Measurements from ENCODE around the gene PCNX4.
"Not testable (repeated sequence)": the region's sequence is repeated elsewhere in the genome, so short reads cannot be mapped to it uniquely, and the experiment has no call there.

PCNX4 gene

DNA sequence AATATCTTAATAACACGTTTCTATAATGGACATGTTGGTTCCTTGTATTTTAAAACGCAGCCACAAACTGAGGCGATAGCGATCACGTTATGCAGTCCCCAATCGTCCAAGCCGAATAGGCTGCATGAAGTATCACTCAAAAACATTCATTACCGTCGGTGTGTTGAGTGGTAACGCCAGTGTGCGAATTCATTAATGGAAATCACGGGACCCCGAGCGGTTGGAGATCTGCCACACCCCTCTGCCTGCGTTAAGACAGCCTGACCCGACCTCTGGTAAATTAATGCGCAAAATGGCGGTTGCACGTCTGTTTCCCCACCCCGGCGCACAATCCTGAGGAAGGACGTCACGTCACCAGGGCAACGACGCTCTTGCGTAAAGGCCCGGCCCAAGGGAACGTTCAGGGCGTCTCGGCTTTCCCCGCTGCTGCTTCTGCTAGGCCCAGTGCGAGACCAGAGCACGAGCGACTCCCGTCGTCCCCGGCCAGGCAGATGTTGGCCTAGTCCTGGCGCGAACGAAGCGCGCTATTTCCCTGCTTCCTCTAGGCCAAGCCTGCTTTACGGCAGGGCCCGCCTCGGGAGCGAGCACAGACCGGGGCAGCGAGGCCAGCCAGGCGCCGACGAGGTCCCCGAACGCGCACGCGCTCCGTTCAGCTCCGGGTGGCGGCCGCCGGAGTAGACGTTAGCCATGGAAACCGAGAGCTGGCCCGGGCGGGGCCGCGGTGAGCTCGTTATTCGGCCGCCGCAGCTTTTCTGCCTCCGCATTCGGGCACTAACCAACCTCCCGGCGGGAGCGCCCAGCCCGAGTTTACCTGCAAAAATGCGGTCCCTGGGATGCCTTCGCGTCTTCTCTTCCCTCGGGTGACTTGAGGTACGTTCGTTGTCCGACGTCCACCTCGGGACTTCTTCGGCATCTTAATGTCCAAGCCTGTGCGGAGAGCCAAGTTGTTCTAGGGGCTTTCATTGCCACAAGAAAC lies at the start of gene PCNX4:
Gene PCNX4, plus strand, starts transcription at position 374 of the 976 bp plus-strand sequence. CDS start 15,716 bp downstream, outside the sequence.
- DNase-seq, result peak; percentile 96

DNA sequence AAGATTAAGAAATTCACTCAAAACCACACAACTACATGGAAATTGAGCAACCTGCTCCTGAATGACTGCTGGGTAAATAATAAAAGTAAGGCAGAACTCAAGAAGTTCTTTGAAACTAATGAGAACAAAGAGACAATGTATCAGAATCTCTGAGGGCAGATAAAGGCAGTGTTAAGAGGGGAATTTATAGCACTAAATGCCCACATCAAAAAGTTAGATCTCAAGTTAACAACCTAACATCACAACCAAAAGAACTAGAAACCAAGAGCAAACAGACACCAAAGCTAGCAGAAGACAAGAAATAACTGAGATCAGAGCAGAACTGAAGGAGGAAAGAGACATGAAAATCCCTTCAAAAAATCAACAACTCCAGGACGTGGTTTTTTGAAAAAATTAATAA lies 43.7 kb upstream of the PCNX4 start:
- DNase-seq, result not testable (repeated sequence)

DNA sequence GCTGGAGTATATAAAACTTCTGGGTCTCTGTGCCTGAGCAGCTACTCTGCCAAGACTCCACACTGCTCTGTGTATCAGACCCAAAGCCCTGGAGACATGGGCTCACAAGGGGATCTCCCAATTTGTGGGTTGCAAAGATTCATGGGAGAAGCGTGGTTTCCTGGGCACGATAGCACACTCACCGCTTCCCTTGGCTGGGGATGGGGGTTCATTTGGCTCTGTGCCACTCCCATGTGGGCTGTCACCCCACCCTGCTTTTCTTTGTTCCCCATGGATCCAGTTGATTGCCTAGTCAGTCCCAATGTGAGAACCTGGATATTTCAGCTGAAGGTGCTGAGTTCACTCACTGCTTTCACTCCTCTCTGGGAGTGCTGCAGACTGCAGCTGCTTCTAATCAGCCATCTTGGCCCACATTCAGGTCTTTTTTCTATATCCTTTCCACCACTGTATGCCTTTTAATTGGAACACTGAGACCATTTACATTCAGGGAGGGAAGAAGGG lies 40.0 kb upstream of the PCNX4 start:
- no peak for DNase-seq

DNA sequence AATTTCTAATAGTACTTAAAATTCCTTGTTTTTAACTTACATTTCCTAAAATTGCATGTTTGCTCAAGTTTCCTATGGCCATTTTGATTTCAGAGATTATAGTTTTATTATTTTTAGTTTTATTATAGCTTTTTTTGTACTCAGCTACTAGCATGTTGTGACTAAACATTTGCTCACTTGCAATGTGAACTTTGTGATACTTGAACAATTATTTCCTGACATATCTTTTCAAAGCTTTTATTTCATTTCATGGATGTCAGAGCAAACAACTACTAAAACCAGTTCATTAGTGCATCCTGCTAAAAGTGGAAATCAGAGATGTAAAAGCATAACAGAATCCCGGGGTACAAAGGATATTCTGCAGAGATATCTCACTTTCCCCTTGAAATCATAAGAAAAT lies 33.6 kb upstream of the PCNX4 start:
- DNase-seq, result no peak

DNA sequence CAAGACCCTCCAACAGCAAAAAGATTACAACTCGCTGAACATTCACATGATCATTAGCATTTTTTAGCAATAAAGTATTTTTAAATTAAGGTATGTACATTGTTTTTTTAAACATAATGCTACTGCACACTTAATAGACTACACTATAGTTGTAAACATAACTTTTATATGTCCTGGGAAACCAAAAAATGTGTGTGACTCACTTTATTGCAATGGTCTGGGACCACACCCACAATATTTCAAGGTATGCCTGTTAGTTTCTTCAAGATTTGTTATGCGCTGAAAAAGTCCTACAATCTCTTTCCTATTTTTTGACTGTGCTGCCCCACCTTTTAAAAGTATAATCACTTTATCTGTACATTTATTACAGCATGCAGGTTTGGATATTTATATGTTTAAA lies 30.4 kb upstream of the PCNX4 start:
- no peak for DNase-seq

DNA sequence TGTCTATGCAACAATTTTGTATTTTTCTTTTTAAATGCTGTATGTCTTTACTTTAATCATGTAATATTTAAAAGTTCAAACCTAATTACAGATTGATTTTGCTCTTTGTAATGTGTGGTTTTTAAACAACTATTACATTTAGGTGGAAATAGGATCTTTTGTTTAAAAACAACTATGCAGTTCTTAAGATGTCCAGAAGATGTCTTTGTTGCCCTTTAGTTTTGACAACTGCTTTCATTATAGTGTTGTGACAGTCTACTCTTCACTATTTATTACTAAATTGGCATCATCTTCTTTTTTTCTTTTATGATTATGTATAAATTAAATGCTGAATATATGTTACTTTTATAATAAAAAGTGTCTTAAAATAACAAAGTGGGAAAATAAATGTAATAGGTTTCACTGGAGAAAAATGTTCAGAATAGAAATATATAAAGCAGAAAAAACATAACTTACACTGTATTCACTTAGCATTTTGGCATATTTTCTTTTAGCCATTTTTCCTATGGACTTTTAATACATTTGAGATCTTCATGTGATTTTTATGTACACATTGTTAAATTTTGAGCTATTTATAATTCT lies 27.1 kb upstream of the PCNX4 start:
- DNase-seq, result peak; percentile 14

DNA sequence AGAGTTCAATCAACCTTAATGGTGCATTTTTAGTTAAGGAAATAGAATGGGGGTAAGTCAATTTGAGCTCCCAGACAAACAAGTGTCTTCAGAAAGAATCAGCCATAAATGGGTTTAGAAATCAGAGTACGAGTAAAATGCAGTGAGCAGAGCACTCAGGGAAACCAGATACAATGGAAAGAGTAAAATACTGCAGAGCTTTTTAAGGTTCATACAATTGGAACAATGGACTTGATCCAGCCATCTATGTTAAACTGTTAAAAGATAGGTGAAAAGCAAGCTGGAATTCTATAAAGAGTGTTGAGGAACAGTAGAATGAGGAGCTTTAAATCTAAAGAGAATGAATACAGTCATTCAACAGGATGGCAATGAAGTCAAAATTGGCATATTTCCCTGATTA lies 23.8 kb upstream of the PCNX4 start:
- DNase-seq, result no peak

DNA sequence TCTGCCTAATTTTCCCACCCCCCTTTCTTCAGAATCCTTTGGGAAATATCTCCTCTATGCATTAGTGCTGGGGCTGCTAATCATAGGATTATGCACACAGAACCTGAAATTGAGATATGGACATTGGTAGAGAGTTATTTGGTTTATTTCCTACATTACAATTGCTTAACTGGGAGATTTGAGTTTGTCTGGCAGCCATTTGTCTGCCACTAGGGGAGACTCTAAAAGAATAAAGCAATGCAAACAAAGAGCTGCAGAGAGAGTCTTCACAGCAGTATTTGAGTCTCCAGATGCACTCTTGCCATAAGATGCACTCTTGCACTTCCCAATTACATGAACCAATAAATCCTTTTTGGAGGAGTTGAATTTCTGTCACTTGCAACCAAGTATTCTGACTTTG lies 12.0 kb upstream of the PCNX4 start:
- DNase-seq, result no peak

DNA sequence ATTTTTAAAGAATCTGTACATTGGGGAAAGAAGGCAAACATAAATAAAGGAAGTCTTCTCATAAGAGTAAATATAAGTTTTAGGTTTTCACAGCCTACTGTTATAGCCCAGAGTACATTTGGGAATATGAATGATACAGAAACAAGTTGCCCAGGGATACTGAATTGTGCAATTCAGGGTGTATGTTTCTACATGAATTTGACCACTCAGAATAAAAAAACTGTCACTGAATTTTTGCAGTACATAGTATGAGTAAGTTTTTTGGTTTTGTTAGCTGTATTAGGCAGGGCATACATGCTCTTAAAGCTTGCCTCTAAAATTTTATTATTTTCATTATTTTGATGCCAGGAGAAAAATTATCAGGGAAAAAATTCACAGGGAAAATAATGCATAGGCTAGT lies 6.6 kb upstream of the PCNX4 start:
- no peak for DNase-seq

DNA sequence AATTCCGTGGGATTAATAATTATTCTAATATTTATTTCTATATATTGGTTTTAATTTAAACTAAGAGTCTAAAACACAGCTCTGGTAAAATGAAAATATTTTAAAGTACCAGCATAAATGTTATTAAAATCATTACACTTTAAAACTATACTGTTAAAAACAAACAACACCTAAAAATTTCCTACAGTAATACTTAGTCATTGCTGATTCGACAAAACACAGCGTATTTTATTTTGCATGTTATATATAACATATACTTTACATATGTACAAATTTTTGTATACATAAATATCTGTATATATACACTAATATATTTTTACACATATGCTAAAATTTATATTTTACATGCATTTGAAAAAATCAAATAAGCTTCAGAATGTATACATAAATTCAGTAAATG lies 6.0 kb upstream of the PCNX4 start:
- DNase-seq, result no peak

DNA sequence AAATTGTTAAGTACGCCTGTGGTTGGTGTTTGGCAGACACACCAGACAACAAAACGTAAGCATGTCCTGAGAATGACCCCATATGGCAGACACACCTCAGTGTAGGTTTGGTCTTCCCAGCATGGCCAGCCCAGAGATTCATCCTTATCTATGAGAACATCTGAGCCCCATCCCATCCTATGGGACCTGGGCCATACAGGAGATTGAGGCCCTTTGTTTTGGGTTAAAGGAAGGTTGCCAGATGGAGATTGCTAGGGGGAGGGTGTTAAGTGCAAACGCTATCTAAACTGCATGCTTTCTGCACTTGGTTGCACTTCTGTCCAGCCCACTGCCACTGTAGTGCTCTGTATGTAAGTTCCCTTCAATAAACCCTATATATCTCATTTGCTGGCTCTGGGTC lies 4.1 kb upstream of the PCNX4 start:
- DNase-seq, result no peak

DNA sequence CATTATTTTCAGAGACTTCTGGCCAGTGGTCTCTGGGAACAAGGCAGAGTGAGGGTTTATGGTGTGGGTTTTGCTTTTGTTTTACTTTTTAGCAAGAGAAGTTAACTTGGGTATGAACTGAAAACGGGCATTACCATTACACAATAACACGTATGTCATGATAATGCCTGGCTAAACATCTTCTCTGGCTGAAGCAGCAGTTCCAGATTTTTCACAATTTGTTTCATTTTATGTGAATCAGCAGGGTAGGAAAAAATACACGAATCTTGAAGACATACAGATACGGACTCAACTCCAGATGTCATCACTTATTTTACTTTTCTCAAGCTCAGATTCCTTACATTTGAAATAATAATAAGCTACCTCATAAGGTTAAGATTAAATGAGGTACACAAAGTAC lies 2.5 kb upstream of the PCNX4 start:
- no peak for DNase-seq

DNA sequence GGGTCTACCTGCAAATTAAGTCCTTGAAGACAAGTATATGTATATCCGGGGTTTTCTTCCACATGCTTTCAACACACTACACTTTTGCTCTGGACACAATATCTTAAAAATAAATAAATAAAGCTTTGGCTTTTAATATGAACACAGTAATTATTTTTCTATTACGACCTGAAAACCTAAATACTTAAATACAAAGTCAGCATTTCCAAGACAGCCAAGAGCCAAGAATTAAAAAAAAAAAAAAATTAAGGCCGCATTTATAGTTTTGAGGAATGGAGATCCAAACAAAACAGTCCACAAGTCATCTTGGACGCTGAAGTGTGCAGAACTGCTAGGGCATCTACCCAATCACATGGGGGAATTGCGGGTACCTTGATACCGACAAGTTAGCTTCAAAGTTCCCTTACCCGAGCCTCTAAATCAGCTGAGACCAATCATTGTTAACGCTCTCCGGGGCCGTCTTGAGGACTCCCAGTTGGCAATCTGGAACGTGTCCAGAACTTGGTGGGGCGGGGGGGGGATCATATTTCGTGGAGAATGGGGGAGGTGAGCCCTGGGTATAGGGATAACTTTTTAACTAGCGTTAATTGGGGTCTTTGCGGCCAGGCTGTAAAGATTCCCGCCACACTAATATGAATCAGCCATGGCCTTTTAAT lies 731 bp upstream of the PCNX4 start:
- peak; percentile 40 for DNase-seq

DNA sequence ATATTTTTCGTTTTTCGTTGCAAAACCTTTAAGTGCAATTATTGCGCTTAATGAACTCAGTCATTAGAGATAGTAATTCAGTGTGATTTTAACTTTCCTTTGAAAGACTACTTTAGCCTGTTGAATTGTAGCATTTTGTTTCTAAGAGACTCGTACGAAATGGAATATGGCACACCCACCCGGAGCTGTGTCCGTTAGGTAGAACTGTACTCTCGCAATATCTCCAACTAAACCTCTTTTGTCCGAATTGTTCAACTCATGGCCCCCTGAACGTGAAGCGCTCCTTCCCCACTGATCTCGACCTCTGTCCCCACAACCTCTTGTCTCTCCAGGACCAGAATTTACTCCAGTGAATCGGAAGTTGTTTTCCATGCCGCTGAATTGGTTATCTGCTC lies 800 bp downstream of the PCNX4 start:
- DNase-seq, result peak; percentile 29

DNA sequence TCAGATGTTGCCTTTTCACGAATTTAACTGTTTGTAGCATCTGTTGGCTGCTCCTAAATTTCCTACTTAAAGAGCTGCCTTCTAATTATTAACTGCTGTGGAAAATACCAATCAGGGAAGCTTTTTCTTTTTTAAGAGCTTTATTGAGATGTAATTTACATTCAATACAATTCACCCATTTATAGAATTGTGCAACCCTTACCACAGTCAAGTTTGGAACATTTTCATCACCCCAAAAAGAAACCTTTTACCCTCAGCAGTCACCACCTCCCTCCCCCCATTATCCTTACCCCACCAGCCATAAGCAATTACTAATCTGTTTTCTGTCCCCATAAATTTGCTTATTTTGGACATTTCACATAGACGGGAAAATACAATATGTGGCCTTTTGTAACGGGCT lies 1.4 kb downstream of the PCNX4 start:
- DNase-seq, result peak; percentile 22

DNA sequence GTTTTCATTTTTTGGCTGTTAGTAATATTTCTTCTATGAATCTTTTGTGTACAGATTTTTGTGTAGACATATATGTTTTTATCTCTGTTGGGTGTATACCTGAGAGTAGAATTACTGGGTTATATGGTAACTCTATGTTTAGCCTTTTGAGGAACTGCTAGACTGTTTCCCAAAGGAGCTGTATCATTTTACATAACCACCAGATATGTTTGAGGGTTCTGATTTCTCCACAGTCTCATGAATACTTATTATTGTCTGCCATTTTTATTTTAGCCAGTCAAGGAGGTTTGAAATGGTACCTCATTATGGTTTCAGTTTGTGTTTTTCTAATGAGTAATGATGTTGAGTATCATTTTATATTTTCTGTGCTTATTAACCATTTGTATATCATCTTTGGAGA lies 1.9 kb downstream of the PCNX4 start:
- no peak for DNase-seq

DNA sequence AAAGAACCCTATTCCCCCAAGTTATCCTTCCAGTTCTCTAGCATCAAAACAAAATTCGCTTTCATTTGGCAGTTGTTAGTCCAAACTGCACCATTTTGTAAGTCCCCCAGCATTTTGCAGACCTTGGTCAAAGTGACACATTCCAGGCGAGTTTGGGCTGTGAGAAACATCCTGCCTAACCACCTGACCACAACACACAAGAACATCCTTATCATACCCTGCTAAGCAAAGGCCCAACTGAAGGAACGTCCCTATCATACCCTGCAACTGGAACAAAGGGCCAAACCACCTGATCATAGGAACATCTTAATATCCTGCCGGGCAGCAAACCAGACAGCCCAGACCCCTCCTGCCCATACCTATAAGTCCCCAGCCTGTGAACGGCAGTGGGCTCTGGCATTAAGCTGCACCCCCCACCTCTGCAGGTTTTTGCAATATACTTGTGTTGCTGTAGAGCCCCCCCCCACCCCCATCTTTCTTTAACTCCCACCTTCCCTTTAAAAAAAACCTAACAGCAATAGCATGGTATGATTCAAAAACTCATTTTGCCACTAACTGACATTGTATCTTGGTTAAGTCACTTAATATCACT lies 2.7 kb downstream of the PCNX4 start:
- DNase-seq, result peak; percentile 78

DNA sequence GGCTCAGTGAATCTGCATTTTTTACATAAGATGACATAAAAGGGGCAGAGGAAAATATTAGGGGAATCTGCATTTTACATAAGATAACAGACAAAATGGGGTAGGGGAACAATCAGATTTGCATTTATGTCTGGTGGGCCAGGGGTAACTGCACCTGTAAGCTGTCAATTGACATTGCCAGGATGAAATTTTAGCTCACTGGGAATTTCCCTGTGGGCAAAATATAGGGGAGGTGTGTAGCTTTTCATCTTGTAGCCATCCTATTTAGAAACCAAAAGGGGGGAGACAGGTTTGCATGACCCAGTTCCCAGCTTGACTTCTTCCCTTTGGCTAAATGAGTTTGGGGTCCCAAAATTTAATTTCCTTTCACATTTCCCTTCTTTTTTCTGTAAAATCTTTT lies 3.5 kb downstream of the PCNX4 start:
- DNase-seq, result no peak

DNA sequence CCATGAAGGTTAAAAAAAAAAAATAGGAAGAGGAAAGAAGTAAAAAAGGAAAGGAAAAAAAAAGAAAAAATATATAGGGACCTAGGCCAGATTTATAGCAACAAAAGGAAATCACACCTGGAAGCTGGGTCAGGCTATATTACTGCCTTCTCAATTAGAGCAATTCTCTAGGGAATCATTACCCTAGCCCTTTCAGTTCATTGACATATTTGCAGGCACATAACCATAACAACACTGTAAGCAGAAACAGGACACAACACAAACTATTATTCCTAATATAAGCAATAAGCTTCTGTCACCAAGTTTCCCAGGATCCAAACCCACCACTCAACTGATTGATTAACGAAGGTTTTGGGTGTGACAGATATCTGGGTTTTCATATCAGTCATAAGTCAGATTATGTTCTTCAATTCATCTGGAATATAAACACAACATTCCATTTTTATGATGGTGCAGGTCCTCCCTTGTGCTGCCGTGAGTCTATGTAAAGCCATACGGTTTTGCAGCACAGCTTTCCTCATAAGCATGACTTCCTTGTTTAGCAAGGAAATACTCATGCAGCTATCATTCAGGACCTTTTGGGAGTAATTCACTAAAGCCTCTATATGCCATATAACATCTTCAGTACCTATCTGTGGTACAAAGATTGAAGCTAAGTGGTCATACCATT lies 4.2 kb downstream of the PCNX4 start:
- no peak for DNase-seq

DNA sequence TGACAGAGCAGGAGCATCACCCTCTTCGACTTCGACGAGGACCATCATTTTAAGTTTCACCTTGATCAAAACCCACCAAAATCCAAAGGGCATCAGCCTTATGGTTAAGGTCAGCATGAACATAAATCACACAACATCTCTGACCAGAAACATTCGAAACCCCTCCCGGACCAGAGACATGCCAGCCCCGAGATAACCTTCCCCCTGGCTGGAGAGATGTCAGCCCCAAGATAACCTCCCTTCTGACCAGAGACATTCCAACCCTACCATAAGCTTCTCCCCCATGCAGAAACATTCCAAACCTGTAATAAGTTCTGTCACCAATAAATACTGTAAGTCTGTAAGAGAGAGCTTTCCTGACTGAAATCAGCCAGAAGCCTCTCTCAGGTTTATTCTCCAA lies 6.3 kb downstream of the PCNX4 start:
- no peak for DNase-seq

DNA sequence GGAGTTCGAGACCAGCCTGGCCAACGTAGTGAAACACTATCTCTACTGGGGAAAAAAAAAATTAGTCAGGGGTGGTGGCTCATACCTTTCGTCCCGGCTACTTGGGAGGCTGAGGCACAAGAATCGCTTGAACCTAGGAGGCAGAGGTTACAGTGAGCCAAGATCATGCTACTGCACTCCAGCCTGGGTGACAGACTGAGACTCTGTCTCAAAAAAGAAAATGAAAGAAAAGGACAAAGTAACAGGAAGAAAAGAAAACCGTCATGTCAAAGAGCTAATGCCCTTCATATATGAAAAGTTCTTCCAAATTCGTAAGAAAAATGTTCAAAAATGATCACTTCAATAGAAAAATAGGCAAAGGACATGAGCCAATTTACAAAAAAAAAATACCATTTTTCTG lies 8.1 kb downstream of the PCNX4 start:
- not testable (repeated sequence) for DNase-seq

DNA sequence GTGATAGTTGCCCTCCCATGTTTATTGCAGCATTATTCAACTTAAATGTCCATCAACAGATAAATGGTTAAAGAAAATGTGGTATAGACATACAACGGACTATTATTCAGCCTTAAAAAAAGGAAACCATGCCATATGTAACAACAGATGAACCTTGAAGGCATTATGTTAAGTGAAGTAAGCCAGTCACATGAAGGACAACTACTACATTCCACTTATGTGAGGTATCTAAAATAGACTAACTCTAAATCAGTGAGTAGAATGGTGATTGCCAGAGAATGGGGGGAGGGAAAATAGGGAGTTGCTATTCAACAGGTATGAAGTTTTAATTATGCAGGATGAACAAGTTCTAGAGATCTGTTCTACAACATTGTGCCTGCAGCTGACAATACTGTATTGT lies 10.1 kb downstream of the PCNX4 start:
- DNase-seq, result no peak

DNA sequence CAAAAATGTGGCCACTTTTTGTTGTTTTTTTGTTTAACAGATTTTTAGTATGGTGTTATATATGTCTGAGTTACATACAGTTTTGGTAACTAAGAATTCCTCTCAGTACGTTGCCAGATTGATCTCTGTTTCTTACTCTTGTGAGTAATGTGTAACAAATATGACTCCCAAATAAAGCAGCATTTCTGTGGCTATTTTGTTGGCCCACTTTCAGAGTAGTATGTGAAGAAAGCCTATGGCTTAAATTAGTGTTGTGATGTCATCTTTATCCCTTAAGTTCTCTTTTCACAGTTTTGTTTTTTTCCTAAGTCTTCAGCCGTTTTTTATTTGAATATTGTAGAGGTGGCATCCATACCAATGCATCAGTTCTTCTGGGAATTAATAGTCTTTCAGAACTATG lies 10.7 kb downstream of the PCNX4 start:
- no peak for DNase-seq
